SK-N-SH (cell line): ENCODE results near the gene MAML3.

ENCODE experiments used
- CHD2 ChIP-seq: fragments of 150-350 bp; IDR thresholded peaks from 2 replicates; pipeline ENCODE4 v1.6.1; 2018; ENCODE audit warnings: low read length; ENCODE audit not compliant: partially characterized antibody
- CTCF ChIP-seq: fragments of 200-600 bp; sonication (generic); IDR thresholded peaks from 2 replicates; pipeline ENCODE4 v1.6.1; 2017; ENCODE audit warnings: antibody characterized with exemption, mild to moderate bottlenecking, moderate library complexity
- EP300 ChIP-seq, 2 experiments: IDR thresholded peaks; 2 replicates each; pipeline versions ENCODE4 v1.4.0 to v1.6.1; 2012; ENCODE audit warnings: borderline replicate concordance in 1 of 2, low read depth in 1 of 2, low read length in 1 of 2
- EZH2phosphoT487 ChIP-seq: fragments of 200-600 bp; sonication (generic); IDR thresholded peaks from 2 replicates; pipeline ENCODE4 v1.6.1; 2017; ENCODE audit warnings: low read depth, mixed run types, mild to moderate bottlenecking, antibody characterized with exemption, moderate library complexity, borderline replicate concordance
- NRF1 ChIP-seq: IDR thresholded peaks from 2 replicates; pipeline ENCODE4 v1.6.1; 2012; ENCODE audit warnings: low read depth, mild to moderate bottlenecking, low read length
- POLR2AphosphoS5 ChIP-seq: IDR thresholded peaks from 2 replicates; pipeline ENCODE4 v1.6.1; 2012; ENCODE audit warnings: low read depth, low read length
- RAD21 ChIP-seq: IDR thresholded peaks from 2 replicates; pipeline ENCODE4 v1.6.1; 2012; ENCODE audit warnings: mild to moderate bottlenecking, low read length
- RCOR1 ChIP-seq: fragments of 150-350 bp; IDR thresholded peaks from 2 replicates; pipeline ENCODE4 v1.6.1; 2017; ENCODE audit warnings: antibody characterized with exemption, low read length
- REST ChIP-seq: IDR thresholded peaks from 2 replicates; pipeline ENCODE4 v1.6.1; 2012; ENCODE audit warnings: mild to moderate bottlenecking, low read depth, low read length, moderate library complexity
- RFX5 ChIP-seq: IDR thresholded peaks from 2 replicates; pipeline ENCODE4 v1.6.1; 2012; ENCODE audit warnings: mild to moderate bottlenecking, improper control_type of control experiment, low read length
- RXRA ChIP-seq: IDR thresholded peaks from 2 replicates; pipeline ENCODE4 v1.4.0; 2012; ENCODE audit warnings: low read depth, mild to moderate bottlenecking, borderline replicate concordance
- SIN3A ChIP-seq: IDR thresholded peaks from 2 replicates; pipeline ENCODE4 v1.6.1; 2012; ENCODE audit warnings: low read depth, mild to moderate bottlenecking, low read length, moderate library complexity, borderline replicate concordance
- TF ChIP-seq, protein P1 (sequence below): IDR thresholded peaks from 2 replicates; pipeline ENCODE4 v1.4.0; 2012; ENCODE audit warnings: low read depth, borderline replicate concordance
- TF ChIP-seq, protein P2 (sequence below): IDR thresholded peaks from 2 replicates; pipeline ENCODE4; 2012

DNA sequence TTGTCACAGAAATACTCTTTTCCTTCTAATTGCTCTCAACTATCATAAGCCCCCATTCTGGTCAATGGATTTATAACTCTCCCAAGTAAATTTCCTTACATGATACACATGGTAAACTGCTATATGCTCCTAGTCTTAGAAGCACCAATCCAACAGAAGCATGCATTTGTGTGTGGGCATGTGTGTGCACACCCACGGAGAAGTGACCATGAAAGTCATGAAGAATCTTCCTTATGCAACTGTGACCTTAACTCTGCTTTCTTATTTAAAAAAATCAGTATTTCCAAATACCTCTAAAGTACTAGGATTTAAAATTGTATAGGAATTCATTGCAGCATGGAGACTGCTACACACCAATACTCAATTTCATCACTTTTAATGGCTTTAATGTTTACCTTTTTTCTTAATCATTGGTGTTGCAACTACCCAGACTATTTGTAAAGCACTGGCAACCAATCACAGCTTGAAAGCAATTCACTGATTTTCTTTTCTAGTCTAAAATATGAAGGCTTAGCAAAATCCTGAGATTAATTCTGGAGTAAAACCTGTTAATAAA lies 47.6 kb downstream of the MAML3 start:
- TF ChIP-seq RXRA (no peak), NRF1 (no peak), CTCF (no peak), POLR2AphosphoS5 (no peak), RAD21 (no peak), EZH2phosphoT487 (no peak), EP300 (IDR thresholded peaks at IDR 0.05; ENCODE audit: borderline replicate concordance in 1 of 2, low read depth in 1 of 2, low read length in 1 of 2) (no peak), REST (no peak), CHD2 (no peak), RCOR1 (no peak), SIN3A (no peak), RFX5 (no peak)
- TF ChIP-seq, protein P1, sequence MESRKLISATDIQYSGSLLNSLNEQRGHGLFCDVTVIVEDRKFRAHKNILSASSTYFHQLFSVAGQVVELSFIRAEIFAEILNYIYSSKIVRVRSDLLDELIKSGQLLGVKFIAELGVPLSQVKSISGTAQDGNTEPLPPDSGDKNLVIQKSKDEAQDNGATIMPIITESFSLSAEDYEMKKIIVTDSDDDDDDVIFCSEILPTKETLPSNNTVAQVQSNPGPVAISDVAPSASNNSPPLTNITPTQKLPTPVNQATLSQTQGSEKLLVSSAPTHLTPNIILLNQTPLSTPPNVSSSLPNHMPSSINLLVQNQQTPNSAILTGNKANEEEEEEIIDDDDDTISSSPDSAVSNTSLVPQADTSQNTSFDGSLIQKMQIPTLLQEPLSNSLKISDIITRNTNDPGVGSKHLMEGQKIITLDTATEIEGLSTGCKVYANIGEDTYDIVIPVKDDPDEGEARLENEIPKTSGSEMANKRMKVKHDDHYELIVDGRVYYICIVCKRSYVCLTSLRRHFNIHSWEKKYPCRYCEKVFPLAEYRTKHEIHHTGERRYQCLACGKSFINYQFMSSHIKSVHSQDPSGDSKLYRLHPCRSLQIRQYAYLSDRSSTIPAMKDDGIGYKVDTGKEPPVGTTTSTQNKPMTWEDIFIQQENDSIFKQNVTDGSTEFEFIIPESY = no peak
- TF ChIP-seq, protein P2, sequence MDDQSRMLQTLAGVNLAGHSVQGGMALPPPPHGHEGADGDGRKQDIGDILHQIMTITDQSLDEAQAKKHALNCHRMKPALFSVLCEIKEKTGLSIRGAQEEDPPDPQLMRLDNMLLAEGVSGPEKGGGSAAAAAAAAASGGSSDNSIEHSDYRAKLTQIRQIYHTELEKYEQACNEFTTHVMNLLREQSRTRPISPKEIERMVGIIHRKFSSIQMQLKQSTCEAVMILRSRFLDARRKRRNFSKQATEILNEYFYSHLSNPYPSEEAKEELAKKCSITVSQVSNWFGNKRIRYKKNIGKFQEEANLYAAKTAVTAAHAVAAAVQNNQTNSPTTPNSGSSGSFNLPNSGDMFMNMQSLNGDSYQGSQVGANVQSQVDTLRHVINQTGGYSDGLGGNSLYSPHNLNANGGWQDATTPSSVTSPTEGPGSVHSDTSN = no peak
